GM12801 (cell line): ENCODE data around the gene PLTP.

Experiments used
- TF ChIP-seq, protein P1 (sequence below): IDR thresholded peaks from one replicate; pipeline ENCODE4 v1.5.1; 2011; ENCODE audit warnings: control low read depth; ENCODE audit not compliant: insufficient read length; ENCODE audit errors: extremely low read depth

The PLTP gene

GRCh38 chr20:45910670-45911485 is 1.1 kb downstream of the PLTP start:
- TF ChIP-seq, protein P1, sequence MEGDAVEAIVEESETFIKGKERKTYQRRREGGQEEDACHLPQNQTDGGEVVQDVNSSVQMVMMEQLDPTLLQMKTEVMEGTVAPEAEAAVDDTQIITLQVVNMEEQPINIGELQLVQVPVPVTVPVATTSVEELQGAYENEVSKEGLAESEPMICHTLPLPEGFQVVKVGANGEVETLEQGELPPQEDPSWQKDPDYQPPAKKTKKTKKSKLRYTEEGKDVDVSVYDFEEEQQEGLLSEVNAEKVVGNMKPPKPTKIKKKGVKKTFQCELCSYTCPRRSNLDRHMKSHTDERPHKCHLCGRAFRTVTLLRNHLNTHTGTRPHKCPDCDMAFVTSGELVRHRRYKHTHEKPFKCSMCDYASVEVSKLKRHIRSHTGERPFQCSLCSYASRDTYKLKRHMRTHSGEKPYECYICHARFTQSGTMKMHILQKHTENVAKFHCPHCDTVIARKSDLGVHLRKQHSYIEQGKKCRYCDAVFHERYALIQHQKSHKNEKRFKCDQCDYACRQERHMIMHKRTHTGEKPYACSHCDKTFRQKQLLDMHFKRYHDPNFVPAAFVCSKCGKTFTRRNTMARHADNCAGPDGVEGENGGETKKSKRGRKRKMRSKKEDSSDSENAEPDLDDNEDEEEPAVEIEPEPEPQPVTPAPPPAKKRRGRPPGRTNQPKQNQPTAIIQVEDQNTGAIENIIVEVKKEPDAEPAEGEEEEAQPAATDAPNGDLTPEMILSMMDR, result no peak

- TF ChIP-seq, protein P1, result no peak
Measured at GRCh38 chr20:45909817-45910669, 1.9 kb downstream of the PLTP start.

GRCh38 chr20:45909336-45909808 is 2.6 kb downstream of the PLTP start:
- TF ChIP-seq, protein P1, result no peak

DNA sequence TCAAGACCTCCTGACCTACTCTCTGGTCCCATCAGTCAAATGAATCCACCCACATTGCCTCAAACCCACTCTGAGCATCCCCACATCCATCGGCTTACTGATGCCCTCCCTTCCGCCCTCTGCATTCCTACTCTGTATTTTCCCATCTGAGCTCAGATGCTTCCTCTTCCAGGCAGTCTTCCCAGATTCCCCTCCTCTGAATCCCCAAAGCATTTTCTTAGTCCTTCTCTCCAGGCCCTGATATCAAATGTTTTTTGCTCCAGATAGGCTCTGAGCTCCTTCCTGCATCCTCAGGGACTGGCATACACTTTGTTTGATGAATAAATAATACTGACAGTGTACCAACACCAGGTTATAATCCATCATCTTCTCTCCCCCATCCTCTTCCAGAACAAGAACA is 3.9 kb downstream of the PLTP start:
- TF ChIP-seq, protein P1, result no peak

- TF ChIP-seq, protein P1, result no peak
Measured at GRCh38 chr20:45907219-45907948, 4.6 kb downstream of the PLTP start.

GRCh38 chr20:45905505-45906079 is 6.4 kb downstream of the PLTP start:
- TF ChIP-seq, protein P1, result no peak
